Mesenchymal stem cell (in vitro differentiated cells and primary cell): ENCODE results near the gene RPS25. TPM values are rescaled to one million over a fixed set of nuclear protein-coding genes. Genes with fewer than 3 reads are reported as not detected.
"Not testable (repeated sequence)": the region's sequence is repeated elsewhere in the genome, so short reads cannot be mapped to it uniquely, and the experiment has no call there.

Experiments
- DNase-seq: peaks from one replicate; pipeline ENCODE4 v3.0.0-alpha.2; 2013
- H2AFZ ChIP-seq: one replicate; pipeline ENCODE4 v1.6.1; 2013; ENCODE audit warnings: low read depth, mild to moderate bottlenecking, control low read depth, inconsistent platforms, low read length, moderate library complexity
- H2AK5ac ChIP-seq: 2 replicates; pipeline ENCODE4 v1.6.1; 2013; ENCODE audit warnings: low read length, moderate library complexity, mild to moderate bottlenecking, inconsistent platforms; ENCODE audit not compliant: severe bottlenecking
- H2BK120ac ChIP-seq: one replicate; pipeline ENCODE4 v1.6.1; 2013; ENCODE audit warnings: low read depth, mild to moderate bottlenecking, inconsistent platforms, low read length, moderate library complexity
- H2BK12ac ChIP-seq, 2 experiments: one replicate each; pipeline ENCODE4 v1.6.1; 2013; ENCODE audit warnings: inconsistent platforms in 2 of 2, low read length in 2 of 2, mild to moderate bottlenecking in 2 of 2, moderate library complexity in 2 of 2, control low read depth in 1 of 2
- H2BK15ac ChIP-seq: one replicate; pipeline ENCODE4 v1.6.1; 2013; ENCODE audit warnings: mild to moderate bottlenecking, low read depth, inconsistent platforms; ENCODE audit not compliant: poor library complexity, severe bottlenecking
- H2BK5ac ChIP-seq: 2 replicates; pipeline ENCODE4 v1.6.1; 2013; ENCODE audit warnings: low read depth, mild to moderate bottlenecking, low read length, control low read depth, inconsistent platforms; ENCODE audit not compliant: poor library complexity, severe bottlenecking
- H3K14ac ChIP-seq, 2 experiments: one replicate each; pipeline ENCODE4 v1.6.1; 2013; ENCODE audit warnings: inconsistent platforms in 2 of 2, low read length in 2 of 2, control low read depth in 1 of 2, mild to moderate bottlenecking in 1 of 2, moderate library complexity in 1 of 2
- H3K18ac ChIP-seq, 2 experiments: one replicate each; pipeline ENCODE4 v1.6.1; 2013; ENCODE audit warnings: inconsistent platforms in 2 of 2, low read length in 2 of 2, control low read depth in 1 of 2, low read depth in 1 of 2, mild to moderate bottlenecking in 1 of 2
- H3K23ac ChIP-seq, 2 experiments: one replicate each; pipeline ENCODE4 v1.6.1; 2013; ENCODE audit warnings: inconsistent platforms in 2 of 2, low read length in 2 of 2, mild to moderate bottlenecking in 2 of 2, moderate library complexity in 2 of 2, control low read depth in 1 of 2
- H3K27ac ChIP-seq: 2 replicates; pipeline ENCODE4 v1.5.1; 2013; ENCODE audit warnings: mild to moderate bottlenecking, moderate library complexity, low read length, control low read depth, inconsistent platforms; ENCODE audit not compliant: poor library complexity, severe bottlenecking
- H3K27me3 ChIP-seq, 2 experiments: 2 replicates each; pipeline versions ENCODE4 v1.6.1 to v1.7.0; 2013; ENCODE audit warnings: low read length in 2 of 2, mild to moderate bottlenecking in 2 of 2, moderate library complexity in 2 of 2, control low read depth in 1 of 2, inconsistent platforms in 1 of 2; ENCODE audit not compliant: control insufficient read depth in 1 of 2, insufficient read depth in 1 of 2
- H3K36me3 ChIP-seq, 2 experiments: 2 replicates each; pipeline versions ENCODE4 v1.6.1 to v1.7.0; 2013; ENCODE audit warnings: low read length in 2 of 2, control low read depth in 1 of 2, inconsistent platforms in 1 of 2, low read depth in 1 of 2, mild to moderate bottlenecking in 1 of 2; ENCODE audit not compliant: insufficient read depth in 2 of 2, control insufficient read depth in 1 of 2
- H3K4ac ChIP-seq, 2 experiments: one replicate each; pipeline ENCODE4 v1.6.1; 2013; ENCODE audit warnings: inconsistent platforms in 2 of 2, low read length in 2 of 2, mild to moderate bottlenecking in 2 of 2, moderate library complexity in 2 of 2, control low read depth in 1 of 2, low read depth in 1 of 2
- H3K4me1 ChIP-seq: 2 replicates; pipeline ENCODE4 v1.6.1; 2013; ENCODE audit warnings: low read depth, low read length, control low read depth; ENCODE audit not compliant: control insufficient read depth, insufficient read depth
- H3K4me2 ChIP-seq: 2 replicates; pipeline ENCODE4 v1.6.1; 2013; ENCODE audit warnings: low read length, mild to moderate bottlenecking, inconsistent platforms; ENCODE audit not compliant: poor library complexity, severe bottlenecking
- H3K4me3 ChIP-seq, 2 experiments: 2 replicates each; pipeline versions ENCODE4 v1.5.1 to v1.7.0; 2013; ENCODE audit warnings: low read length in 2 of 2, mild to moderate bottlenecking in 2 of 2, control low read depth in 1 of 2, low read depth in 1 of 2; ENCODE audit not compliant: insufficient read depth in 1 of 2
- H3K79me1 ChIP-seq: replicated peaks from 2 replicates; pipeline ENCODE4 v1.6.1; 2013; ENCODE audit warnings: mild to moderate bottlenecking, control low read depth, low read length, inconsistent platforms; ENCODE audit not compliant: poor library complexity, severe bottlenecking
- H3K9ac ChIP-seq: 2 replicates; pipeline ENCODE4 v1.7.0; 2013; ENCODE audit warnings: mild to moderate bottlenecking, low read length, moderate library complexity
- H3K9me3 ChIP-seq: 2 replicates; pipeline ENCODE4 v1.7.0; 2013; ENCODE audit warnings: mild to moderate bottlenecking, low read length; ENCODE audit not compliant: control insufficient read depth
- H4K8ac ChIP-seq: one replicate; pipeline ENCODE4 v1.6.1; 2013; ENCODE audit warnings: inconsistent platforms, mild to moderate bottlenecking, low read length, moderate library complexity
- H4K91ac ChIP-seq: one replicate; pipeline ENCODE4 v1.6.1; 2013; ENCODE audit warnings: mild to moderate bottlenecking, low read length, inconsistent platforms
- WGBS: methylation state at CpG from one replicate; pipeline ENCODE4 v1.1.7; 2013; ENCODE audit warnings: mixed read lengths; 5-methylcytosine and 5-hydroxymethylcytosine counted together
- small RNA-seq: library from polyadenylated mRNA; stranded (forward); fragments of <200 nt; extraction: miRNeasy Mini kit (QIAGEN cat#:217004); gene quantifications from one replicate; pipeline ENCODE3, GENCODE V24; 2013; ENCODE audit warnings: low read depth

Gene RPS25

GRCh38 chr11:118969508-118969907, 48.6 kb downstream of the RPS25 start:
- H2AK5ac ChIP-seq, H4K91ac ChIP-seq, H2BK5ac ChIP-seq, H3K9me3 ChIP-seq, H3K23ac ChIP-seq, H2BK15ac ChIP-seq, H2BK12ac ChIP-seq, H3K27ac ChIP-seq, H3K14ac ChIP-seq, H3K4me3 ChIP-seq, H3K4me1 ChIP-seq, H4K8ac ChIP-seq, DNase-seq, H3K4ac ChIP-seq, H3K79me1 ChIP-seq, H2BK120ac ChIP-seq, H2AFZ ChIP-seq, H3K4me2 ChIP-seq, H3K18ac ChIP-seq, H3K36me3 ChIP-seq, H3K9ac ChIP-seq: not testable (repeated sequence)
- peaks cover 8 to 31% of the 10 kb centered on the region in 2 experiments for H3K27me3 ChIP-seq
- WGBS: 100% methylated on average over 1 of the region's 2 CpGs

Small RNA genes lying within 50 kb of the gene (small RNA-seq; reads per million reads assigned to genes)
- gene AP003392.2: not detected
- gene RF00017: not detected
- gene RF00019: not detected
